H1 (cell line): ENCODE measurements around the gene LIMA1. TPM values are rescaled to one million over a fixed set of nuclear protein-coding genes. Genes with fewer than 3 reads are reported as not detected.

ENCODE experiments used
- CHD2 ChIP-seq: IDR thresholded peaks from 2 replicates; pipeline ENCODE4 v1.6.1; 2012; ENCODE audit warnings: low read length, improper control_type of control experiment
- GTF2F1 ChIP-seq: IDR thresholded peaks from 2 replicates; pipeline ENCODE4 v1.6.1; 2012; ENCODE audit warnings: low read depth, low read length, improper control_type of control experiment, borderline replicate concordance
- MAFK ChIP-seq: IDR thresholded peaks from 2 replicates; pipeline ENCODE4 v1.6.1; 2012; ENCODE audit warnings: low read depth, mild to moderate bottlenecking, improper control_type of control experiment, low read length
- PHF8 ChIP-seq: fragments of 200-600 bp; sonication (generic); conservative IDR thresholded peaks from 2 replicates; pipeline ENCODE4 v1.7.1; 2012; ENCODE audit warnings: low read depth, mild to moderate bottlenecking, inconsistent platforms, low read length, moderate library complexity
- POU5F1 ChIP-seq: IDR thresholded peaks from 2 replicates; pipeline ENCODE4 v1.6.1; 2011; ENCODE audit warnings: low read depth, mild to moderate bottlenecking, low read length, moderate library complexity
- SRF ChIP-seq: IDR thresholded peaks from 2 replicates; pipeline ENCODE4 v1.6.1; 2011; ENCODE audit warnings: mild to moderate bottlenecking, low read depth, low read length, moderate library complexity
- ZNF274 ChIP-seq: IDR thresholded peaks from 2 replicates; pipeline ENCODE4 v1.7.0; 2012; ENCODE audit warnings: low read length, borderline replicate concordance; ENCODE audit errors: extremely low read depth
- polyA plus RNA-seq, 7 experiments: library from polyadenylated mRNA; depleted of rRNA in 3 of 7; stranded (reverse) in 5 of 7; unstranded in 2 of 7; fragments of >200 nt in 5 of 7; fragments of 200-250 nt in 2 of 7; gene quantifications; 1 replicate in 5 of 7; 2 replicates in 1 of 7; 4 replicates in 1 of 7; pipeline versions ENCODE4 v1.2.1 to v1.2.3, GENCODE V29; 2011 to 2013; ENCODE audit warnings: missing spikeins in 2 of 7, mixed read lengths in 2 of 7
- total RNA-seq: library from RNA; stranded (reverse); fragmentation: NEBNext Ultra II Directional; extraction: Animal tissue kit (Norgen Biotek cat#: 25700); gene quantifications from 2 replicates; pipeline ENCODE4 v1.2.1, GENCODE V29; 2021
- TF ChIP-seq, protein P1 (sequence below): fragments of 300-600 bp; sonication (generic); IDR thresholded peaks from 2 replicates; pipeline ENCODE4 v1.7.1; 2012; ENCODE audit warnings: low read length, moderate library complexity, mild to moderate bottlenecking, inconsistent platforms; ENCODE audit not compliant: insufficient replicate concordance
- TF ChIP-seq, protein P2 (sequence below): IDR thresholded peaks from 2 replicates; pipeline ENCODE4 v1.6.1; 2011; ENCODE audit warnings: low read length, improper control_type of control experiment
- TF ChIP-seq, protein P3 (sequence below): IDR thresholded peaks from 2 replicates; pipeline ENCODE4 v1.6.1; 2012; ENCODE audit warnings: inconsistent platforms

Gene LIMA1
- total and polyA plus RNA-seq, 2 of the 8 experiments (the other 6 are each of a cell fraction or from before 2014, with no cell fraction given), result 12.7 to 47.6 TPM

GRCh38 chr12:50263832-50264231 is 19.5 kb downstream of the LIMA1 start (continued):
- TF ChIP-seq, protein P1, sequence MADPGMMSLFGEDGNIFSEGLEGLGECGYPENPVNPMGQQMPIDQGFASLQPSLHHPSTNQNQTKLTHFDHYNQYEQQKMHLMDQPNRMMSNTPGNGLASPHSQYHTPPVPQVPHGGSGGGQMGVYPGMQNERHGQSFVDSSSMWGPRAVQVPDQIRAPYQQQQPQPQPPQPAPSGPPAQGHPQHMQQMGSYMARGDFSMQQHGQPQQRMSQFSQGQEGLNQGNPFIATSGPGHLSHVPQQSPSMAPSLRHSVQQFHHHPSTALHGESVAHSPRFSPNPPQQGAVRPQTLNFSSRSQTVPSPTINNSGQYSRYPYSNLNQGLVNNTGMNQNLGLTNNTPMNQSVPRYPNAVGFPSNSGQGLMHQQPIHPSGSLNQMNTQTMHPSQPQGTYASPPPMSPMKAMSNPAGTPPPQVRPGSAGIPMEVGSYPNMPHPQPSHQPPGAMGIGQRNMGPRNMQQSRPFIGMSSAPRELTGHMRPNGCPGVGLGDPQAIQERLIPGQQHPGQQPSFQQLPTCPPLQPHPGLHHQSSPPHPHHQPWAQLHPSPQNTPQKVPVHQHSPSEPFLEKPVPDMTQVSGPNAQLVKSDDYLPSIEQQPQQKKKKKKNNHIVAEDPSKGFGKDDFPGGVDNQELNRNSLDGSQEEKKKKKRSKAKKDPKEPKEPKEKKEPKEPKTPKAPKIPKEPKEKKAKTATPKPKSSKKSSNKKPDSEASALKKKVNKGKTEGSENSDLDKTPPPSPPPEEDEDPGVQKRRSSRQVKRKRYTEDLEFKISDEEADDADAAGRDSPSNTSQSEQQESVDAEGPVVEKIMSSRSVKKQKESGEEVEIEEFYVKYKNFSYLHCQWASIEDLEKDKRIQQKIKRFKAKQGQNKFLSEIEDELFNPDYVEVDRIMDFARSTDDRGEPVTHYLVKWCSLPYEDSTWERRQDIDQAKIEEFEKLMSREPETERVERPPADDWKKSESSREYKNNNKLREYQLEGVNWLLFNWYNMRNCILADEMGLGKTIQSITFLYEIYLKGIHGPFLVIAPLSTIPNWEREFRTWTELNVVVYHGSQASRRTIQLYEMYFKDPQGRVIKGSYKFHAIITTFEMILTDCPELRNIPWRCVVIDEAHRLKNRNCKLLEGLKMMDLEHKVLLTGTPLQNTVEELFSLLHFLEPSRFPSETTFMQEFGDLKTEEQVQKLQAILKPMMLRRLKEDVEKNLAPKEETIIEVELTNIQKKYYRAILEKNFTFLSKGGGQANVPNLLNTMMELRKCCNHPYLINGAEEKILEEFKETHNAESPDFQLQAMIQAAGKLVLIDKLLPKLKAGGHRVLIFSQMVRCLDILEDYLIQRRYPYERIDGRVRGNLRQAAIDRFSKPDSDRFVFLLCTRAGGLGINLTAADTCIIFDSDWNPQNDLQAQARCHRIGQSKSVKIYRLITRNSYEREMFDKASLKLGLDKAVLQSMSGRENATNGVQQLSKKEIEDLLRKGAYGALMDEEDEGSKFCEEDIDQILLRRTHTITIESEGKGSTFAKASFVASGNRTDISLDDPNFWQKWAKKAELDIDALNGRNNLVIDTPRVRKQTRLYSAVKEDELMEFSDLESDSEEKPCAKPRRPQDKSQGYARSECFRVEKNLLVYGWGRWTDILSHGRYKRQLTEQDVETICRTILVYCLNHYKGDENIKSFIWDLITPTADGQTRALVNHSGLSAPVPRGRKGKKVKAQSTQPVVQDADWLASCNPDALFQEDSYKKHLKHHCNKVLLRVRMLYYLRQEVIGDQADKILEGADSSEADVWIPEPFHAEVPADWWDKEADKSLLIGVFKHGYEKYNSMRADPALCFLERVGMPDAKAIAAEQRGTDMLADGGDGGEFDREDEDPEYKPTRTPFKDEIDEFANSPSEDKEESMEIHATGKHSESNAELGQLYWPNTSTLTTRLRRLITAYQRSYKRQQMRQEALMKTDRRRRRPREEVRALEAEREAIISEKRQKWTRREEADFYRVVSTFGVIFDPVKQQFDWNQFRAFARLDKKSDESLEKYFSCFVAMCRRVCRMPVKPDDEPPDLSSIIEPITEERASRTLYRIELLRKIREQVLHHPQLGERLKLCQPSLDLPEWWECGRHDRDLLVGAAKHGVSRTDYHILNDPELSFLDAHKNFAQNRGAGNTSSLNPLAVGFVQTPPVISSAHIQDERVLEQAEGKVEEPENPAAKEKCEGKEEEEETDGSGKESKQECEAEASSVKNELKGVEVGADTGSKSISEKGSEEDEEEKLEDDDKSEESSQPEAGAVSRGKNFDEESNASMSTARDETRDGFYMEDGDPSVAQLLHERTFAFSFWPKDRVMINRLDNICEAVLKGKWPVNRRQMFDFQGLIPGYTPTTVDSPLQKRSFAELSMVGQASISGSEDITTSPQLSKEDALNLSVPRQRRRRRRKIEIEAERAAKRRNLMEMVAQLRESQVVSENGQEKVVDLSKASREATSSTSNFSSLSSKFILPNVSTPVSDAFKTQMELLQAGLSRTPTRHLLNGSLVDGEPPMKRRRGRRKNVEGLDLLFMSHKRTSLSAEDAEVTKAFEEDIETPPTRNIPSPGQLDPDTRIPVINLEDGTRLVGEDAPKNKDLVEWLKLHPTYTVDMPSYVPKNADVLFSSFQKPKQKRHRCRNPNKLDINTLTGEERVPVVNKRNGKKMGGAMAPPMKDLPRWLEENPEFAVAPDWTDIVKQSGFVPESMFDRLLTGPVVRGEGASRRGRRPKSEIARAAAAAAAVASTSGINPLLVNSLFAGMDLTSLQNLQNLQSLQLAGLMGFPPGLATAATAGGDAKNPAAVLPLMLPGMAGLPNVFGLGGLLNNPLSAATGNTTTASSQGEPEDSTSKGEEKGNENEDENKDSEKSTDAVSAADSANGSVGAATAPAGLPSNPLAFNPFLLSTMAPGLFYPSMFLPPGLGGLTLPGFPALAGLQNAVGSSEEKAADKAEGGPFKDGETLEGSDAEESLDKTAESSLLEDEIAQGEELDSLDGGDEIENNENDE, result no peak
- TF ChIP-seq, protein P2, sequence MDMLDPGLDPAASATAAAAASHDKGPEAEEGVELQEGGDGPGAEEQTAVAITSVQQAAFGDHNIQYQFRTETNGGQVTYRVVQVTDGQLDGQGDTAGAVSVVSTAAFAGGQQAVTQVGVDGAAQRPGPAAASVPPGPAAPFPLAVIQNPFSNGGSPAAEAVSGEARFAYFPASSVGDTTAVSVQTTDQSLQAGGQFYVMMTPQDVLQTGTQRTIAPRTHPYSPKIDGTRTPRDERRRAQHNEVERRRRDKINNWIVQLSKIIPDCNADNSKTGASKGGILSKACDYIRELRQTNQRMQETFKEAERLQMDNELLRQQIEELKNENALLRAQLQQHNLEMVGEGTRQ, result no peak
- TF ChIP-seq POU5F1, result no peak
- TF ChIP-seq SRF, result no peak
- TF ChIP-seq, protein P3, sequence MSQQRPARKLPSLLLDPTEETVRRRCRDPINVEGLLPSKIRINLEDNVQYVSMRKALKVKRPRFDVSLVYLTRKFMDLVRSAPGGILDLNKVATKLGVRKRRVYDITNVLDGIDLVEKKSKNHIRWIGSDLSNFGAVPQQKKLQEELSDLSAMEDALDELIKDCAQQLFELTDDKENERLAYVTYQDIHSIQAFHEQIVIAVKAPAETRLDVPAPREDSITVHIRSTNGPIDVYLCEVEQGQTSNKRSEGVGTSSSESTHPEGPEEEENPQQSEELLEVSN, result no peak
- TF ChIP-seq PHF8, result no peak
- TF ChIP-seq GTF2F1, result no peak
- TF ChIP-seq MAFK, result no peak
- no peak for TF ChIP-seq ZNF274
- no peak for TF ChIP-seq CHD2
